HG02623 (cell line): Measurements from ENCODE around the gene ANO6.
"Not testable (repeated sequence)": the region's sequence is repeated elsewhere in the genome, so short reads cannot be mapped to it uniquely, and the experiment has no call there.

Experiments
- ATAC-seq: cut with Tn5 transposase; IDR thresholded peaks from one replicate; pipeline ENCODE4 v1.9.1; 2021; ENCODE audit warnings: moderate library complexity; ENCODE audit not compliant: unreplicated experiment

ANO6 gene, protein sequence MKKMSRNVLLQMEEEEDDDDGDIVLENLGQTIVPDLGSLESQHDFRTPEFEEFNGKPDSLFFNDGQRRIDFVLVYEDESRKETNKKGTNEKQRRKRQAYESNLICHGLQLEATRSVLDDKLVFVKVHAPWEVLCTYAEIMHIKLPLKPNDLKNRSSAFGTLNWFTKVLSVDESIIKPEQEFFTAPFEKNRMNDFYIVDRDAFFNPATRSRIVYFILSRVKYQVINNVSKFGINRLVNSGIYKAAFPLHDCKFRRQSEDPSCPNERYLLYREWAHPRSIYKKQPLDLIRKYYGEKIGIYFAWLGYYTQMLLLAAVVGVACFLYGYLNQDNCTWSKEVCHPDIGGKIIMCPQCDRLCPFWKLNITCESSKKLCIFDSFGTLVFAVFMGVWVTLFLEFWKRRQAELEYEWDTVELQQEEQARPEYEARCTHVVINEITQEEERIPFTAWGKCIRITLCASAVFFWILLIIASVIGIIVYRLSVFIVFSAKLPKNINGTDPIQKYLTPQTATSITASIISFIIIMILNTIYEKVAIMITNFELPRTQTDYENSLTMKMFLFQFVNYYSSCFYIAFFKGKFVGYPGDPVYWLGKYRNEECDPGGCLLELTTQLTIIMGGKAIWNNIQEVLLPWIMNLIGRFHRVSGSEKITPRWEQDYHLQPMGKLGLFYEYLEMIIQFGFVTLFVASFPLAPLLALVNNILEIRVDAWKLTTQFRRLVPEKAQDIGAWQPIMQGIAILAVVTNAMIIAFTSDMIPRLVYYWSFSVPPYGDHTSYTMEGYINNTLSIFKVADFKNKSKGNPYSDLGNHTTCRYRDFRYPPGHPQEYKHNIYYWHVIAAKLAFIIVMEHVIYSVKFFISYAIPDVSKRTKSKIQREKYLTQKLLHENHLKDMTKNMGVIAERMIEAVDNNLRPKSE

DNA sequence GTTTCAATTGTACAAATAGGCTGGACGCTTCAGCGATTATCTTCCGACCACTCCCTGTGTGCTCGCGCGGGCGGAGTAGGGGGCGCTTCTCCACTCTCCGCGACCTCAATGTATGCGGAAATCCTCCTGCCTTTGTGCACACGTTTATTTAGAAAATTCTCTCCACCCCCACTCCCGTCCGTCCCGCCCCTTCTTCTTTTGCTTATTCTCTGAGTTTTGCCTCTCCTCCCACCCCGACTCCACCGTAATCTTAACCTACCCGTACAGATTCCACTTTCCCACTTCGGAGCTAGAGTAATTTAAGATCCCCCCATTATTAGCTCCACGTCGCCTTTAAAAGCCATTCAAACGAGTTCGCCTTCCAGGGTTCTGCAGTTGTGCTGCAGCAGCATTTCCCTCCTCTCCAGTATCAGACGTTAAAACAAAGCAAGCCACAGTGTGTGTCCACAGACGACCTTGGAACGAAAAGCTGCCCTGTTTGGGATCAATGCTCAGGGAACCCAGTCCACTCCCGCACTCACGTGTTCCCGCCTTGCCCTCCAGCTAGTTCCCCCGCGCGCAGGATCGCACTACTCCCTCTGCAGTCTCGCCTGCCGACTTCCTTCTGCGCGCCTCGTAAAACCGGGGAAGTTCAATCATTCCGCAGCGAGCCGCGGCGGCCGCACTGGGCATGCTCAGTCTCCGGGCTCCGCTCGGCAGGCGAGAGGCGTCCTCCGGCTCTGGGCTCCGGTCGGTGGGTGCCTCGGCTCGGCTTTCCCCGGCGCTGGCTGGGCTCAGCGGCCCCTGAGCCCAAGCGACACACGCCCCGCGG is at the start of gene ANO6:
TSS of gene ANO6 (plus strand) at position 677 of the 811 bp plus-strand sequence. CDS start 227 bp downstream, outside the sequence.
- ATAC-seq = peak; percentile 65

DNA sequence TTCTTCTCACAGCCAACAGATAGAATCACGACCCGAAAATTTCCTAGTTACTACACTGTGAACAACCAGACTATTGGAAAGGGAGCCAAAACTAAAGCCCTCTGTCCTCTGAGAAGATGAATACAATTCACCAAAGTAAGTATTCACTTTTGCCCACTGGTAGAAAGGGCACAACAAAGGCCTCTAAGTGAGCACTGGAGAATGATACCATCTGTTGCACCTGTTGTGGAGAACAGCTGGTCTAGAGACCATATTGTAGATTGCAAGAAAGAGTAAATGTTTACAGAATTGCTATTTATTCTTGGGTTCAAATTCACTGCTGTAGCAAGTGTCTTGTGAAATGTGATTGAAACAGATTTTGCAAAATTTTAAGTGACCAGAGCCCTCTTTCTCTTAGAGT is 46.9 kb upstream of the ANO6 start:
- no peak for ATAC-seq

DNA sequence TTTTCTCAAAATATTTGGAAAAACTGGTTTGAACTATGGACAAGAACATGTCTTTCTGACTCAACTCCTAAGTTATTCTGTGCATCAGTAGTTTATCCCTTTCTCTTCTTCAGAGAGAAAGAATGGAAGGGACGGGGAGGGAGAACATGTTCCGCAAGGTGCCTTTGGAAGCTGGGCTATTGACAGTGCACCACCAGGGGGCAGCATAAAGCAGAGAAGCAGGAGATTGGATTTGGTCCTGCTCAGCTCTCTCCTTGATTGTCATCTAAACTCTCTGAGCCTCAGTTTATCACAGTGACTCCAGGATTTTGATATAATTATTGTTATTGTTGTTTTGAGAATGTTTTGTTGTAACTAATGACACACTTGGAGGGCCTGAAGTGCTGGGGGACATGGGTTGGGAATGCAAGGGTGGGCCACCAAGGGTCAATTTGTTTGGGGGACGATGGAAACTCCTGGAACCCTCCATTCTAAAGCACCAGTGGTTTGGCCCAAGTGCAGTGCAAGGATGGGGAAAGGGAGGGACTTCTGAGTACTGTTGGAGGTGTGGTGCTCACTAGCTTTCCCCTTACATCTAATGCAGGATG is 45.3 kb upstream of the ANO6 start:
- ATAC-seq = peak; percentile 61

DNA sequence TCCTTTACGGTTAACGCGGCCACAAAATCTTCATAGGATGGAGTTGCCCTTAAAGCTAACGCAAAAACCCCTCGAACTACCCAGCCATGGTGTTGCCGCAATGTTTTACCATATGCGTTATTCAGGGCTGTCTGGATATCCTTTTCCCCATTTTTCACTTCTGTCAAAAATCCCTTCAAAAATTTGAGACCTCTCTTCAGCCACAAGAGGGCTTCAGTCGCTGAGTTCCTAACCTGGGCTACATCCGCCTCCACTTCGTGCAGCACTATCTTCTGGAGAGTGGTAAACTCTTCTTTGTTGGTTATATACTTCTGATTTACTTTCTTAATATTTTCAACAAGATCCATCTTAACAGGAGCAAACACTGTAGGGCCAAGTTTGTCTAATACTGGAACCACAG is 42.6 kb upstream of the ANO6 start:
- ATAC-seq = not testable (repeated sequence)

DNA sequence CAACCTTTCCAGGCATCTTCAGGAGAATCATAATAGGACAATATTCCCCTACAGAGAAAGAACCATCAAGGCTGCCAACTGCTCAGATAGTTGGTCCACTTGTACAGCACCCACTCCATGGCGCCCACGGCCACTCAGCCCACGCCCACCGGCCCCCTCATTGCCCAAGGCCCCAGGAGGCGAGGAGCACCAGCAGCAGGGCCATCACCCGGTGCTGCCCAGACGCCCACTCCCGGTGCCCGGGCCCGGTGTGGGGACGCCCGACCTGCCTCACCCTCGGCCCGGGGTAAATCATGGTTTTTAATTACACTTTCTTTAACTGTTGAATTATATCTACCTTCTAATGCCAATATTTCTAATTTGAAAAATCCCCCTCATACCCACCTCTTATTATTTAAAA is 41.3 kb upstream of the ANO6 start:
- ATAC-seq = no peak

DNA sequence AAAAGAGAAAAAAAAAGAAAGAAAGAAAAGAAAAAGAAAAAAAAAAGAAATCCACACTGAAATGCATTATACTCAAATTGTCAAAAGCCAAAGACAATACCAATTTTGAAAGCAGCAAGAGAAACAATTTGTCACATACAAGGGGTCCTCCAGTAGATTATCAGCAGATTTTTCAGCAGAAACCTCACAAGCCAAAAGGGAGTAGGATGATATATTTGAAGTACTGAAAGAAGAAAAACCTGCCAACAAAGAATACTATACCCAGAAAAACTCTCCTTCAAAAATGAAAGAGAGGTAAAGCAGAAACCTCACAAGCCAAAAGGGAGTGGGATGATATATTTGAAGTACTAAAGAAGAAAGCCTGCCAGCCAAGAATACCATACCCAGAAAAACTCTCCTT is 37.1 kb upstream of the ANO6 start:
- no peak for ATAC-seq

DNA sequence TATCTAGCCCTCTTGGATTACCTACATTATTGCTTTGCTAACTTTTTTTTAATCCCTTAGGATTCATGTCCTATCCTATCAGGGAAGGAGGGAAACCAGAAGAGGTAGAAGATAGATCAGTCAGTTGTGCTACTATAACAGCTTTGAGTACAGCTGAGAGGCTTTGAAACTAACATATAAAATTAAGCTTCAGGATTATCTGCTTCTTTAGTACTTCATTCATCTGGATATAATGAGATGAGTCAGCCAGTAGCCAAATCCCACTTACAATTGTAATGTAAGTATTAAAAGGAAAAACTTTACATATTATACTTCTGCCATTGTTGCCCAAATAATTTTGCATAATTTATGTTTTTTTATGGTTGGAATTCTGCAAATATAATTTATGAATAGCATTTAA is 33.4 kb upstream of the ANO6 start:
- no peak for ATAC-seq

DNA sequence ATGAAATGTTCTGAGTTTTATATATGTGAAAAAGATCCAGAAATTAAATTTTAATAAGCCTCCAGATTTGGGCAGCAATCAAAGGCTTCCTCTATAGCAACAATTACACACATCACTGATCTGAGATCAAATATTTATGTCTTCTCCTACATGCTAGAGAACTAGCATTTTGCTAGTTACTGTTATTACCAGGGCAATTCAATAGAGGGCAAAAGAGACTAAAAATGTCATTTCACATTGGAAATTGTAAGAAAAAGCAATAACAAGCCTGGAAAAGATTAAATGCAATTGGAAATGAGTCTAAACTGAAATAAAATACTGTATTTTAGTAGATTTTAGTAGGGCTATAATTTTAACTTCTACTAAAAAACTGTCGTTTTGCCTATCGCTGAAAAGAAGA is 32.6 kb upstream of the ANO6 start:
- ATAC-seq = no peak

DNA sequence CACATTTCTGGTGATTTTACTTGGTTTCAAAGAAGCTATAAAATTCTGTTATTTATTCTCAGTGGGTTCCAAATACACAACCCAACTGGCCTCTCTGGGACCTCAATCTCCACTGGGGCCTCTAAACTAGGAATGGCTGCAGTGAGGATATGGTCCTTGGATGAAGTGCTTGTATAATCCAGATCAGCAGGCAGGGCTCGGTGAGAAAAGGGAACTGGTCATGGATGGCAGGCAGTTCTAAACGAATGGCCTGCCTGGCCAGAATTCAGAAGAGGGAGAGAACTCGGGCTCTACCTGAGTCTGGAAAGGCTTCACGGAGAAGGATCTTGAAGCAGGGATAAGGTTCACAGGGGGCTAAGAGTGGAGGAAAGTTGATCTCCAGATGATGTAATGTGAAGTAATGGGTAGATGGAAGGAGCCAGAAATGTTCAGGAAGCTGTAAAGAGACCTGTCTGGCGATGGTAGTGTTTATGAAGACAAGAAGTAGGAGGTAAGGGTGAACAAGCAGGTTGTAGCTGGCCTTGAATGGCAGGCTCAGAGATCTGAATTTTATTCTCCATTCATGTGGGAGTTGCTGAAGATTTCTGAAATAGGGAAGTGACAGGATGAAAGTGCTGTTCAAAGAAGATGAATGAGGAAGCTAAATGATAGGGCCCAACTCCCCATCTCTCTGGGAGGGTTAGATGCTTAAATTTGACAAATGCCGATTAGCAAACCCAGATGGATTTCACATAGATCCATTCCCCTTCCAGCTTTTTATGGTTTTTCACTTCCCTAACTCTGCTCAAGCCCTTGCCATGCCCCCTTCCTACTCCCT is 31.5 kb upstream of the ANO6 start:
- ATAC-seq = no peak

DNA sequence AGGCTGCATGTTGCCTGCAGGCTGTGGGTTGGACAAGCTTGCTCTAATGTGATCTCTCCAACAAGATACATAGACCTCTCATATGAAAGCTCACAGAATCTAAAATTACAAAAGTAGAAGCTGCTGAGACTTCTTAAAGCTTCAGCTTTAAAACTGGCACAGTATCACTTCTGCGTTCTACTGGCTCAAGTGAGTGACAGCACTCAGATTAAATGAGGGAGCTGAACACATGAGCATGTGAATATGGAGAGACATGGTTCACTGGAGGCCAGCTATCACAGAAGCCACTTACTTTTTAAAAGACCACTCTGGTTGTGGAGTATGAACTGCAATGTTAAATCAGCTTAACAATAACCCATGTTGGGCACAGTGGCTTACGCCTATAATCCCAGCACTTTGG is 29.1 kb upstream of the ANO6 start:
- ATAC-seq = no peak

DNA sequence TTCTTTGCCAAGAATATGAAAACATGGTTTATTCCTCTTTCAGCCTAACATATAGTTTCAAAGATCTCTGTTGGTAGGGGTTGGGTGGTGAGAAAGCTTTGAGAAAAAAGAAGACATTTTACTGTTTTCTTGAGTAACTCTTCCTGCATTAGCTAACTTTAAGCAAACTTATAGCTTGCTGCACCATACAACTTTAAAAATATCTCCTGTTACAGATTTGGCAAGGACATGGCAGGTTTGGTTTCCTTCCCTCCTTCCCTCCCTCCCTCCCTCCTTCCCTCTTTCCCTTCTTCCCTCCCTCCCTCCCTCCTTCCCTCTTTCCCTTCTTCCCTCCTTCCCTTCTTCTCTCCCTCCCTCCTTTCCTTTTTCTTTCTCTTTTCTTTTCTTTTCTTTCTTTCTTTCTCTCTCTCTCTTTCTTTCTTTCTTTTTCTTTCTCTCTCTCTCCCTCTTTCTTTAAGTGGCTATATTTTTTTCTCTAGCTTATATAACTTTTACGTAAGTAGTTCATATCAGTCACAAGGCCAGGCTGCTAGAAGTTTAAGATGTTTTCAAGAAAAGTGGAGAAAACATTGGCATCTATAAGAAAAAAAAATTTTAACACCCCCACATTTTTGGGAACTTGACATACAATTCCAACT is 26.0 kb upstream of the ANO6 start:
- ATAC-seq = no peak

DNA sequence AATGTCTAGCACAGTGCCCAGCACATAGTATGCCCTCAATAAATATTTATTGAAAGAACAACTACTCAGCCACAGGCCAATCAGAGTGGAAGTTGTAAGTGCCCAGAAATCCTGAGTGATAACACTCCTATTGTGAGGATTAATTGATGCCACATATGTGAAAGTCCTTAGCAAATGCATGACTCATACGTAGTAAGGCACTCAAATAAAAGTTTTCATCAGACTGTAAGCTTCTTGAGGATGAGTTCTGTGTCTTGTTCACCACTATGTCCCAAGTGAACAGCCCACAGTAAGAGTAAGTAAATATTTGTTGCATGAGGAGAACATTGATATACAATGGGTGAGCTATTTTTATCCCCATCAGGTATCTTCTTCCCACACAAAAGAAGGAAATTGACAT is 24.7 kb upstream of the ANO6 start:
- no peak for ATAC-seq

DNA sequence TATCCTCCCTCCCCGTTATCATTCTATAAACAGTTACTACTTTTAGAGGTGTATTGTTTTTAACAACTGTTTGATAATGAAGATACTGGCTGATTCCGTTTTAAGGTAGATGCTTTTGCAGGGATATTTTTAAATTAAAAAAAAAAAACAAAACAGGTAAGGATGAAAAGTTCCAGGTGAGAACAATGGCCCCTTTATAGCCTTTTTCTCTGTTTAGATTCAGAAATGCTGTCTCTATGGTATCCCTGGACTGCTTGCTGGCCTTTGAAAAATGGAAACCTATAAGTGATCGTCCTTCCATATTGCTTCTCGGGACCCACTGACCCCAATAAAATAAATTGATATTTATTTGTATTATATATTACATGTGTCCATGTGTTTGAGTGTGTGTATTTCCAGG is 23.2 kb upstream of the ANO6 start:
- no peak for ATAC-seq

DNA sequence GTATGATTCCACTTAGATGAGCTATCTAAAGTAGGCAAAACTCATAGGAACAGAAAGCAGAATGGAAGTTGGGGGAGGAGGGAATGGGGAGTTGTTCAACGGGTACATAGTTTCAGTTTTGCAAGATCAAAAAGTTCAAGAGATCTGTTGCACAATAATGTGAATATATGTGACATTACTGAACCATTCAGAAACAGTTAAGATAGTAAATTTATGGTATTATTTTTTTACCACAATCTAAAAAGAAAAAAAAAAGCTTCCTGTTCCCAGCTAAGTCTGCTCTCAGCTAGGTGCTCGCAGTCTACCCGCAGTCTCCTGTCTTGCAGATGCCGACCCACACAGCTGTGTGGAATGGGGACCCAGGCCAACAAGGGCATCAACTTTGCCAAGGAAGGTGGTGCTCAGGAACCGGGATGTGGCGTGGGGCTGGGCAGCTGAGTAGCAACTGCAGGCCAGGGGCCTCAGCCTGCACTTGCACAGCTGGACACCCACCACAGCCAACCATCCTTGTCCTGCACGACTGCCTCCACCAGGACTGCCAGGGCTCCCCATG is 15.3 kb upstream of the ANO6 start:
- no peak for ATAC-seq

DNA sequence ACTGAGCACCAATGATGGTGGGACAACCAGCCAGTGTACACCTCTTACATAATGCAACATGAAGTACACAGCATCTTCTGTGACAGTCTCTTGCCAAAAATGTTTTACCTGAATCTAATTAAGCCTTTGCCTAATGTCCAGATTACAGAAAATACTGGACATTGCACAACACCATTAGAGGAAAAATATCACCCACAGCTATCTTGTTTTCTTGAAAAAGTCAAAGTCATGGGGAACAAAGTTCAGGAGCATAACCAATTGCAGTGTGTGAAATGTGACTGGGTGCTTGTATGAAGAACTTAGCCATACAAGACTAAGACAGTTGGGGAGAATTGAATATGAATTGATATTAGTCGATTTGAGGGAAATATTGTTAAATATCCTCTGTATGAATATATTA is 12.1 kb upstream of the ANO6 start:
- ATAC-seq = no peak

DNA sequence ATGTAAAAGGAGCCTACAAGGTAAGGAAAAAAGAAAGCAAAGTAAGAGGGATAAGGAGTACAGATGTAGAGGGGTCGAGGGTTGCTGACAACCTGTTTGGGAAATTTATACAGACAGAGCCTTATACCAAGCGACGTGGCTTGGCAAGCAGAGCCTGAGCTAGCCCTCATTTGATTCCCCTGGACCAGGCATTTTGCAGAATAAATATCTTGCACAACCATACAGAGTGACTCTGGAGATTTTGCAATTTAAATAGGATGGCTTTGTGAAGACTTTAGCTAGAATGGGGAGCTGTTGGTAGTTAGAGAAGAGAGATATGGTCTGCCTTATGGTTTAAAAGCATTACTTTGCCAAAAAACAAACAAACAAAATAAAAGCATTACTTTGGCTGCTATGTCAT is 11.1 kb upstream of the ANO6 start:
- ATAC-seq = no peak

DNA sequence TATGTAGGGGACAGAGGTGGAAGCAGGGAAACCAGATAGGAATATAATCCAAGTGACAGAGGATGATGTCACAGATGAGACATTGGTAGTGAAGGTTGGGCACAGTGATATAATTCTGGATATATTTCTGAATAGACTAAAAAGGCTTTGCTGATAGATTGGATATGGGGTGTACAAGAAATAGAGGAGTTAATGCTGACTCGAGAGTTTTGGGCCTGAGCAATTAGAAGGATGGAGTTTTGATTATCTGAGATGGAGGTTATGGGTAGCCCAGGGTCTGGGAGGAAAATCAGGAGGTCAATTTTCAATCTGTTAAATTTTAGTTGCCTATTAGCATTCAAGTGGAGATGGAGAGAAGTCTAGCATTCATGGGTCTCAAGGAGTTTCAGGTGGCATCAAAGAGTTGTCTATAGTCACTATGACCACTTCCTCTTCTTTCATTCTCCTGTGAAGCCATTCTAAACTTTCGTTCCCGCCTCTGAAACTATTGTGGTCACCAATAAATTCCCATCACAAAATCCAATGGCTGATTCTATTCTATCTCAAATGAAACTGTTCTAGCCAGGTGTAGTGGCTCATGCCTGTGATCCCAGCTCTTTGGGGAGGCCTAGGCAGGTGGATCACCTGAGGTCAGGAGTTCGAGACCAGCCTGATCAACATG is 10.6 kb upstream of the ANO6 start:
- ATAC-seq = peak; percentile 50

DNA sequence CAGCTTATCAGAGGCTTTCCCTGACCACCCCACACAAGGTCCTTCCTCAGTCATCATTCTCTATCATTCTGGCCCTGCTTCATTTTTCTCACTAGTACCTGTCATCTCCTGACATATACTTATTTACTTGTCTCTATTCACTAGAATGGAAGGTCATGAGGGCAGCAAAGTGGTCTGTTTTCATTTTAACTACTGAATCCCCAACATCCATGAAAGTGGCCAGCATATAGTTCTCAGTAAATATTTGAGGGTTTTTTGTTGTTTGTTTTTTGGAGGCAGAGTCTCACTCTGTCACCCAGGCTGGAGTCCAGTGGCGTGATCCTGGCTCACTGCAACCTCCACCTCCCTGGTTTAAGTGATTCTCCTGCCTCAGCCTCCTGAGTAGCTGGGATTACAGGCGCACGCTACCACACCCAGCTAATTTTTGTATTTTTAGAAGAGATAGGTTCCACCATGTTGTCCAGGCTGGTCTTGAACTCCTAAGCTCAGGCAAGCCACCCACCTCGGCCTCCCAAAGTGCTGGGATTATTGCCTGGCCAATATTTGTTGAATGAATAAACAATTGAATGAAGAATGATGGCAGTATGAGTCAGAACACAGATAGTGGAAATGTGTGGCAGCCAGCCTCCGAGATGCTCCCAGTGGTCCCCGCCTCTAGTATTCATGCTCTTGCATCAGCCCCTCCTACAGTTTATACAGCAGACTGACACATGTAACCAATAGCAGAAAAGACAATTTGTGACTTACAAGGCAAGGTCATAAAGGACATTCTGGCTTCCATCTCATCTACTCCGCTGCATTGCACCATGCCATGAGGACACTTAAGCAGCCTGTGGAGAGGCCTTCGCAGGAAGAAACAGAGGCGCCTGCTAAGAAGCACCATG is 7.0 kb upstream of the ANO6 start:
- ATAC-seq = no peak
